Measurements from ENCODE around the gene USP19. TPM values are rescaled to one million over a fixed set of nuclear protein-coding genes. Genes with fewer than 3 reads are reported as not detected.

The USP19 gene
- total RNA-seq, 2 donors from 2014 or later = 59.1 to 81.0 TPM

DNA sequence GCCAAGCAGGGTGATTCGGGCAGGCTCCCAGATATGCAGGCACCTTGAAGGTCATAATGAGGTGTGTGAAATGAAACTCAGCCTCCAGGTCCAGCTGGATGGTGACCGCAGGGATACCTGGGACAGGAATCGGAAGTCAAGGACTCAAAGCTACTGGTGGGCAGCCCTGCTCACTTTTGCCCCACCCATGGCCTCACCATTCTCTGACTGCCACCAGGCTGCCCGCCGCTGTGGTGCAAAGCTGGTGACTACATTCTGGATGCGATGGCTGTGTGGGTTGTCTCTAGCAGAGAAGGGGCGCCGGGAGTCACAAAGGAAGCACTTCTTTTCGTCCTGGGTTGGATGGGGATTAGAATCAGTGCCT is 11.4 kb upstream of the USP19 start:
- H3K9me3 ChIP-seq = no peaks in the 10 kb centered on the region
- no peaks in the 10 kb centered on the region for H3K27me3 ChIP-seq
- TF ChIP-seq CTCF (IDR thresholded peaks at IDR 0.05) = no peak
- H3K4me3 ChIP-seq = peak overlapping the region; percentile 51
- no peaks in the 10 kb centered on the region for H3K36me3 ChIP-seq
- no peak for DNase-seq
- intact Hi-C loops (cut with DNase I) = no loop called here
- peaks cover 8% of the 10 kb centered on the region for H3K4me1 ChIP-seq
- H3K9ac ChIP-seq (ENCODE audit: low read depth in 2 of 2, low read length in 2 of 2) = peak overlapping the region; percentile 54 to 68
- H3K27ac ChIP-seq = peak overlapping the region; percentile 69

GRCh38 chr3:49131576-49131975 is 11.0 kb upstream of the USP19 start:
- peaks cover 8% of the 10 kb centered on the region for H3K4me1 ChIP-seq
- no peaks in the 10 kb centered on the region for H3K36me3 ChIP-seq
- H3K27me3 ChIP-seq = no peaks in the 10 kb centered on the region
- H3K4me3 ChIP-seq = peak overlapping the region; percentile 51
- no peak for DNase-seq
- TF ChIP-seq CTCF (IDR thresholded peaks at IDR 0.05) = no peak
- no peaks in the 10 kb centered on the region for H3K9me3 ChIP-seq
- intact Hi-C loops (cut with DNase I) = no loop called here
- H3K9ac ChIP-seq (ENCODE audit: low read depth in 2 of 2, low read length in 2 of 2) = peak overlapping the region; percentile 18 to 68
- no peak overlapping the region for H3K27ac ChIP-seq

GRCh38 chr3:49131040-49131439 is 10.4 kb upstream of the USP19 start:
- H3K4me1 ChIP-seq = peaks cover 8% of the 10 kb centered on the region

DNA sequence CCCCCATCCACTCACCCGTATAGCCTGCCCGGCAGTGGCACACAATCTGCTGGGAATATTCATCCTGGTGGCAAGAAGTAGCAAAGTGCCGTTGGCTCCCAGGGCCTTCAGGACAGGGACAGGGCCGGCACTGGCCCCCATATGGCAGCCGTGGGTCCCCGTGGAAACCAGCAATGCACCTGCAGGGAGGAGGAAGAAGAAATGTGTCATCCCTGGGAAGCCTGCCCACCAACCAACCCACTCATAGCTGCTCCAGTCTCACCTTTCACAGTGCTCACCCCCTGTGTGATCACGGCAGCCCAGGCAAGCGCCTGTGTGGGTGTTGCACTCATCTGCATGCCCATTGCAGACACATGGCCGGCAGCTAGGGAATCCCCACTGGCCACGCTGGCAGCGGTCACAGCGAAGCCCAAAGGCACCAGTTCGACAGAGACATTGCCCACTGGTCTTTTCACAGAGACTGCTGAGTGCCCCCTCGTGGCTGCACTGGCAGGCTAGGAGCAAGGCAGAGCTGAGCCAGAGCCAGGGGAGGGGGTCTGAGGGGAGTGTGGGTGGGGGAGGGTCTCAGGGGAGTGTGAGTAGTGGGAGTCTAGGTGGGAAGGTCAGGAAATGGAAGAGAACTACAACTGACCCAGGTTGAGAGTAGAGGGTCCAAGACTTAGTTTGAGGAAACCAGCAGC is 4.5 kb upstream of the USP19 start:
- Histone ChIP-seq H3K4me1 (no peaks in the 10 kb centered on the region), H3K9me3 (no peaks in the 10 kb centered on the region), H3K27ac (no peak overlapping the region), H3K36me3 (no peaks in the 10 kb centered on the region), H3K4me3 (no peak overlapping the region), H3K27me3 (no peaks in the 10 kb centered on the region), H3K9ac (ENCODE audit: low read depth in 2 of 2, low read length in 2 of 2) (no peak overlapping the region)
- intact Hi-C loops (cut with DNase I) = no loop called here
- no peak for TF ChIP-seq CTCF (IDR thresholded peaks at IDR 0.05)
- DNase-seq = no peak

More at GRCh38 chr3:49131040-49131439, 10.4 kb upstream of the USP19 start:
- TF ChIP-seq CTCF (IDR thresholded peaks at IDR 0.05) = no peak
- DNase-seq = no peak
- intact Hi-C loops (cut with DNase I) = no loop called here
- no peak overlapping the region for H3K4me3 ChIP-seq
- H3K9ac ChIP-seq (ENCODE audit: low read depth in 2 of 2, low read length in 2 of 2) = no peak overlapping the region
- H3K27ac ChIP-seq = no peak overlapping the region
- no peaks in the 10 kb centered on the region for H3K36me3 ChIP-seq
- H3K9me3 ChIP-seq = no peaks in the 10 kb centered on the region
- H3K27me3 ChIP-seq = no peaks in the 10 kb centered on the region

DNA sequence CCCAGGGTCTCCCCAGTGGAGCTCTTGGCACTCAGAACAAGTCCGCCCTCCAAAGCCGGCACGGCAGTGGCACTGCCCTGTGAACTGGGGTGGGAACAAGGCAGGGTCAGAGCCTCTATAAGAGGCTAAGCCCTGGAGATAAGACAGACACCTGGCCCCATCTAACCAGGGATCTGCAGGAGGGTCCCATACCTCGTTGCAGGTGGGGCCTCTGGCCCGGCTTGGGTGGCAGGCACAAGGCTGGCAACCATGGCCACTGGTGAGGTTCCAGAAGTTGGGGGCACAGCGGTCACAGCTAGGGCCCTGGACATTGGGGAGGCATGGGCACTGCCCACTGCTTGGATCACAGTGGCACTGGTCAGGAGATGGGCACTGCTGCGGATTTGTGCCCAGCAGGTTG is 3.6 kb upstream of the USP19 start:
- no peak overlapping the region for H3K27ac ChIP-seq
- no peak for DNase-seq
- H3K27me3 ChIP-seq = no peaks in the 10 kb centered on the region
- H3K9me3 ChIP-seq = no peaks in the 10 kb centered on the region
- peaks cover 8% of the 10 kb centered on the region for H3K4me1 ChIP-seq
- no peaks in the 10 kb centered on the region for H3K36me3 ChIP-seq
- intact Hi-C loops (cut with DNase I) = no loop called here
- no peak overlapping the region for H3K4me3 ChIP-seq
- no peak overlapping the region for H3K9ac ChIP-seq (ENCODE audit: low read depth in 2 of 2, low read length in 2 of 2)
- no peak for TF ChIP-seq CTCF (IDR thresholded peaks at IDR 0.05)

Data from colonic mucosa (tissue), 4 donors.